ENCODE data around the gene ZNF519. TPM values are rescaled to one million over a fixed set of nuclear protein-coding genes. Genes with fewer than 3 reads are reported as not detected.

The ZNF519 gene
- total and polyA plus RNA-seq, 2 donors from 2014 or later, result 1.0 to 6.6 TPM

DNA sequence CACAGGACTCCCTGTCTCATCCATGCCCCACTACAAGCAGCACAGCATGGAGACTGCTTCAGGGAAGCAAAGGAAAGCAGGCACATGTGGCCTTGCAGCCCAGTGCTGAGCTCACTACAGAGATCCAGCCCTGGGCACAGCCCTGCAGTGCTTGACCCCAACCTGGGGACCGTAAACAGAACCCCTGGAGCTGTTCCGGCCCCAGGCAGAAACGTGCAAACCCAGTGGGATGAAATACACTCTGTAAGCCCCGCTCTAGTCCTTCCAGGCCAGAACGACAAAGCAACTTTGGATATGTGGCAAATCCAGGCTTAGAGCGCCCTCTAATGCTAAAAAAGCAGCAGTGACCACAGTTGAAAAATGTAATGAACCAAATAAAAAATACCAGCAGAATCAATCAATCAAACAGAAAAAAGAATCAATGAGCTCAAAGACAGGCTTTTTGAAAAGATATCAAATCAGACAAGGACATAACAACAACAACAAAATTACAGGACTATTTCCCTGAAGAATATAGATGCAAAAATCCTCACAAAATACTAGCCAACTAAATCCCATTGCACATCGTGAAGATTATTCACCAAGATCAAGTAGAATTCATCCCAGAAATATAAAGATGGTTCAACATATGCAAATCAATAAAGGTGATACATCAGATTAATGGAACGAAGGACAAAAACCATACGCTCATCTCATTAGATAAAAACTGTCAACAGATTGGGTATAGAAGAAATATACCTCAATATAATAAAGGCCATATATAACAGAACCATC is 45.6 kb downstream of the ZNF519 start:
- no peaks in the 10 kb centered on the region for H3K4me1 ChIP-seq (ENCODE audit: control insufficient read depth in 2 of 3, insufficient read depth in 2 of 3, low read depth in 1 of 3, low read length in 3 of 3)
- TF ChIP-seq, protein P1, sequence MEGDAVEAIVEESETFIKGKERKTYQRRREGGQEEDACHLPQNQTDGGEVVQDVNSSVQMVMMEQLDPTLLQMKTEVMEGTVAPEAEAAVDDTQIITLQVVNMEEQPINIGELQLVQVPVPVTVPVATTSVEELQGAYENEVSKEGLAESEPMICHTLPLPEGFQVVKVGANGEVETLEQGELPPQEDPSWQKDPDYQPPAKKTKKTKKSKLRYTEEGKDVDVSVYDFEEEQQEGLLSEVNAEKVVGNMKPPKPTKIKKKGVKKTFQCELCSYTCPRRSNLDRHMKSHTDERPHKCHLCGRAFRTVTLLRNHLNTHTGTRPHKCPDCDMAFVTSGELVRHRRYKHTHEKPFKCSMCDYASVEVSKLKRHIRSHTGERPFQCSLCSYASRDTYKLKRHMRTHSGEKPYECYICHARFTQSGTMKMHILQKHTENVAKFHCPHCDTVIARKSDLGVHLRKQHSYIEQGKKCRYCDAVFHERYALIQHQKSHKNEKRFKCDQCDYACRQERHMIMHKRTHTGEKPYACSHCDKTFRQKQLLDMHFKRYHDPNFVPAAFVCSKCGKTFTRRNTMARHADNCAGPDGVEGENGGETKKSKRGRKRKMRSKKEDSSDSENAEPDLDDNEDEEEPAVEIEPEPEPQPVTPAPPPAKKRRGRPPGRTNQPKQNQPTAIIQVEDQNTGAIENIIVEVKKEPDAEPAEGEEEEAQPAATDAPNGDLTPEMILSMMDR (IDR thresholded peaks at IDR 0.05; ENCODE audit: borderline replicate concordance, extremely low read depth, insufficient read depth), result peak; percentile 59
- intact Hi-C loops (cut with DNase I), result no loop called here
- H3K36me3 ChIP-seq (ENCODE audit: control insufficient read depth in 2 of 3, insufficient read depth in 3 of 3, low read length in 3 of 3), result no peaks in the 10 kb centered on the region
- no peaks in the 10 kb centered on the region for H3K9me3 ChIP-seq (ENCODE audit: control insufficient read depth in 2 of 3, insufficient read depth in 1 of 3, low read length in 3 of 3)
- H3K4me3 ChIP-seq (ENCODE audit: low read length in 3 of 3), result no peak overlapping the region
- H3K27me3 ChIP-seq (ENCODE audit: control insufficient read depth, insufficient read depth, low read length), result no peaks in the 10 kb centered on the region
- H3K9ac ChIP-seq (ENCODE audit: low read length in 3 of 3), result no peak overlapping the region
- DNase-seq (peak in 4 of 5 donors; percentile 45 to 80 (median 66)), FAIRE-seq (no peak)
- H3K27ac ChIP-seq (ENCODE audit: low read depth in 2 of 2, low read length in 2 of 2), result no peak overlapping the region

DNA sequence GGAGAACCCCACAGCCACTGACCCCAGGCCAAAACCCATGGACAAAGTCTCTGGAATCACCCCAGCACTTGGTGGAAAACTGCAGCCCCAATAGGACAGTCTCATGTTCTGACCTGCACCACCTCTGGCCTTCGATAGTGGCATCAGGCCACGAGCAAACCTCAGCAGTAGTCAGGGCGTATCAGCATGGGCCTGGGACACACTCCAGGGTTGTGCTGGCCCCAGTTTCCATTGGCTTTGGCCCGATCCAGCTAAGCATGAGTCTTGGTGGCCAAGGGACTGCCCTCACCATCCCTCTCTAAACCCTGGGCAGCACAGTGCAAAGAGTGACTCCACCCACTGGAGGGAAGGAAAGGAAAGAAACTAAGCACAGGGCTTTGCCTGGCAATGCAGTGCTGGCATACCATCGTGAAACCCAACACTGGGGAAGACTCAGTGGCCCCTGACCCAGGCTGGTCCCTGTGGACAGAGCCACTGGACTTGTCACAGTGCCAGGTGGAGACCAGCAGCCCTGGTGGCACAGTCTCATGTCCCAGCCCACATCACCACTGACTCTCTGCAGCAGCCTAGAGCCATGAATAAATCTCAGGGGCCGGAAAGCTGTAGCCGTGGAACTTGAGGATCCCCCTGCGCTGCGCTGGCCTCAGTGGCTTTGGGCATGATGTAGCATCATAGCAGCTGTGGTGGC is 46.3 kb downstream of the ZNF519 start:
- Histone ChIP-seq H3K27me3 (ENCODE audit: control insufficient read depth, insufficient read depth, low read length) (no peaks in the 10 kb centered on the region), H3K4me3 (ENCODE audit: low read length in 3 of 3) (no peak overlapping the region), H3K27ac (ENCODE audit: low read depth in 2 of 2, low read length in 2 of 2) (no peak overlapping the region), H3K36me3 (ENCODE audit: control insufficient read depth in 2 of 3, insufficient read depth in 3 of 3, low read length in 3 of 3) (no peaks in the 10 kb centered on the region), H3K4me1 (ENCODE audit: control insufficient read depth in 2 of 3, insufficient read depth in 2 of 3, low read depth in 1 of 3, low read length in 3 of 3) (no peaks in the 10 kb centered on the region), H3K9ac (ENCODE audit: low read length in 3 of 3) (no peak overlapping the region), H3K9me3 (ENCODE audit: control insufficient read depth in 2 of 3, insufficient read depth in 1 of 3, low read length in 3 of 3) (no peaks in the 10 kb centered on the region)
- TF ChIP-seq, protein P1 (IDR thresholded peaks at IDR 0.05; ENCODE audit: borderline replicate concordance, extremely low read depth, insufficient read depth), result no peak
- FAIRE-seq (no peak), DNase-seq (peak in 4 of 5 donors; percentile 13 to 45 (median 26))
- intact Hi-C loops (cut with DNase I), result no loop called here

DNA sequence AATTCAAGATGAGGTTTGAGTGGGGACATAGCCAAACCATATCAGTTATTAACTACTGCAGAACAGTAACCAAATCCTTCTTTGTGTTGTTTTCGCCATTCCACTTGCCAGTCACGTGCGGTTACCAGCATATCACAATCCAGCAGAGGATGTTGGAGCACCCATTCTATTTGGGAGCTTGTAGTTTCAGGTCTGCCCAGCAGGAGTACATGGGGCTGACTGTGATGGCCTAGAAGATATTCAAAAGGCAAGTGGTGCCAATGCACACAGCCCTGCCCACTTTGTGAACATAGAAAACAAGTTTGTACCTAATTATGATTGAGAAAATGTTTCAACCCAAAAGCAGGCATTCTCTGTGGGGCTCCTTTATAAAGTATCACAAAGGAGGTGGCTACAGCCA is 57.0 kb downstream of the ZNF519 start:
- Histone ChIP-seq H3K27ac (ENCODE audit: low read depth in 2 of 2, low read length in 2 of 2) (no peak overlapping the region), H3K4me1 (ENCODE audit: control insufficient read depth in 2 of 3, insufficient read depth in 2 of 3, low read depth in 1 of 3, low read length in 3 of 3) (no peaks in the 10 kb centered on the region), H3K9me3 (ENCODE audit: control insufficient read depth in 2 of 3, insufficient read depth in 1 of 3, low read length in 3 of 3) (no peaks in the 10 kb centered on the region), H3K9ac (ENCODE audit: low read length in 3 of 3) (no peak overlapping the region), H3K4me3 (ENCODE audit: low read length in 3 of 3) (no peak overlapping the region), H3K36me3 (ENCODE audit: control insufficient read depth in 2 of 3, insufficient read depth in 3 of 3, low read length in 3 of 3) (no peaks in the 10 kb centered on the region), H3K27me3 (ENCODE audit: control insufficient read depth, insufficient read depth, low read length) (no peaks in the 10 kb centered on the region)
- intact Hi-C loops (cut with DNase I), result no loop called here
- DNase-seq (no peak), FAIRE-seq (no peak)
- TF ChIP-seq, protein P1 (IDR thresholded peaks at IDR 0.05; ENCODE audit: borderline replicate concordance, extremely low read depth, insufficient read depth), result no peak

Data from kidney (tissue), 14 donors.